ENCODE results near the gene NCAPG.
A peak's percentile ranks its signal among the peaks of the same experiment; 100 is the strongest.

The NCAPG gene

DNA sequence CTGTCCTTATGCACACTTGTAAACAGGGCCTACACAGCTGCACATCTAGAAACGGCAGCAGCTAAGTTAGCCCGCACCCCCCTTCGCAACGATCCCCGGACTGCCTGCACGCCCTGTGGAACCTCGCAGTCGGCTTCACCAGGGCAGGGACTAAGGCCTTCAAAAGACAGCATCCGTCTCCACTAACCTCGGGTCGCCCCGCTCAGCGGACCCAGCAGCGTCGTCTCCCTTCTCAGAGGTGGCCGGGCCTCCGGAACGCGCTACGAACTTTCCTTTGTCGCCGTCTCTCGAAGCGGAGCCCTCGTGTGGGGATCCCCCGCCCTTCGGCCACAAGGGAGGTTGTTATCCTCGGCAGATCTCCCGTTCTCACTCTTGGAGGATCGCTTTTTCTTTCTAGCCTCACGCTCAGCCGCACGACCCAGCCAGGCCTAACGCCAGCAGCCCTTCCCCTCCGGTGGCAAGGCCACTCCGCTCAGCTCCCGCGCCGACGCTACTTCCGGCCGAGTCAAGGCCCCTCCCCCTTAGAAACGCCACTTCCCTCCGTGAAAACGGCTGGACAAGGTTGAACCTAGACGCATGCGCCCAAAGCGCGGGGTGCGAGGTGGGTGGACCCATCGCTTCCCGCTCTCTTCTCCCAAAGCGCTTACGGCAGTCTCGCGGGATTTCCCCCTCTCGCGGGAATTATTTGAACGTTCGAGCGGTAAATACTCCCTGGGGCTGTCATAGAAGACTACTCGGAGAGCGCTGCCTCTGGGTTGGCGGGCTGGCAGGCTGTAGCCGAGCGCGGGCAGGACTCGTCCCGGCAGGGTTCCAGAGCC is at the start of gene NCAPG, which contains the start of gene DCAF16:
Gene NCAPG, plus strand, starts transcription at position 720 of the 818 bp plus-strand sequence. CDS start 99 bp downstream, outside the sequence.
Gene DCAF16, minus strand, starts transcription at position 498 of the 818 bp plus-strand sequence. CDS start 6,616 bp downstream, outside the sequence.
- DNase-seq: peak; percentile 97

GRCh38 chr4:17761062-17761461 is 49.7 kb upstream of the NCAPG start:
- no peak for DNase-seq

DNA sequence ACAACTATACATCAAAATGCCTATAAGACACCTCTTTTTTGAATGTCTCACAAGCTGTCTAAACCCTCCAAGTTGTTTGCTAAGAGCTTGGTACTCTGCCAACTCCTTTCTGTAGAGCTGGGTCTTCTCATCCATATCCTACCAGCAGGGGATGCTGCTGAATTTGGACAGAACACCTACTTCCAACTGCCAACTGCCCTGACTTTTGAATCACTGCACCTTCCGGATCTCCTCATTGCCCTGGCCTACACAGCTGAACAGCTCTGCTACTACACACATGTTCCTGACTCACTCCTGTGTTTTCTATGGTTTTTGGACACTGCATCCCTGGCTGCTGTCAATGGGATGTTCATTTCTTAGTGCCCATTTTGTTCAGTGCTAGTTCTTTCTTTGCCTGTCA is 48.1 kb upstream of the NCAPG start:
- DNase-seq: no peak

DNA sequence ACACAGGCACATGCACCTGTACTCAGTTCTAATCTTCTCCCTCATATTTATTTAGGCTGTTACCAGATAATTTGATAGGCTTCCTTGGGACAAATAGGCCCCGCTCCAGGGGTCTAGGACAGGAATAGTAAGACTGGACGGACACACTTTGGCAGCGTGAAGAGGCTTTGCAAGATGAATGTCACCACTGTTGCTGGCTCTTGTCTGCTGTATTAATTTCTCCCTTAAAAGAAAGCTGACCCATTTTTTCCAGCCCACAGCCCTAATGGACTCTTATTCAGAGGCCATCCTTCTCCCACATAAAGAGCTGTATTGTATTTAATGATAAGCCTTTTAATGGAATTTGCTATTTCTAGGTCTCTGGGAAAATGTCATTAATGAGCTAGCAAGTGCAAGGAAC is 47.4 kb upstream of the NCAPG start:
- no peak for DNase-seq

DNA sequence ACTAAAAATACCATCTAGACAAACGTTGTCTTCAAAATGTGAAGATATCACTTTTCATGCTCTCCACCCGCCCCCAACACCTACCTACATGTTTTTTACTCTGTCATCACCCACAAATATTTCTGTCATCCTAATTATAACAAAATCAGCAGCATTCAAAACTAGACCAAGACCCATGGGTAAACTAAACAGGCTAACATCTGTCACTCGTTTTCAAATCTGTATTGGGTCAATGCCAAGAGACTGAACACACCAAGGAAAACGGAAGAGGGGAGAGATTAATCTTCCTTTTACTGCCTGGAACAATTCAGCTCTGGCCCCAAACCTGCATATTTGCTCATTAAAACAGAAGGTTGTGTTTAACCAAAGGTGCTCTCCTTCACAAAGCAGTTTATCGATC is 46.8 kb upstream of the NCAPG start:
- no peak for DNase-seq

DNA sequence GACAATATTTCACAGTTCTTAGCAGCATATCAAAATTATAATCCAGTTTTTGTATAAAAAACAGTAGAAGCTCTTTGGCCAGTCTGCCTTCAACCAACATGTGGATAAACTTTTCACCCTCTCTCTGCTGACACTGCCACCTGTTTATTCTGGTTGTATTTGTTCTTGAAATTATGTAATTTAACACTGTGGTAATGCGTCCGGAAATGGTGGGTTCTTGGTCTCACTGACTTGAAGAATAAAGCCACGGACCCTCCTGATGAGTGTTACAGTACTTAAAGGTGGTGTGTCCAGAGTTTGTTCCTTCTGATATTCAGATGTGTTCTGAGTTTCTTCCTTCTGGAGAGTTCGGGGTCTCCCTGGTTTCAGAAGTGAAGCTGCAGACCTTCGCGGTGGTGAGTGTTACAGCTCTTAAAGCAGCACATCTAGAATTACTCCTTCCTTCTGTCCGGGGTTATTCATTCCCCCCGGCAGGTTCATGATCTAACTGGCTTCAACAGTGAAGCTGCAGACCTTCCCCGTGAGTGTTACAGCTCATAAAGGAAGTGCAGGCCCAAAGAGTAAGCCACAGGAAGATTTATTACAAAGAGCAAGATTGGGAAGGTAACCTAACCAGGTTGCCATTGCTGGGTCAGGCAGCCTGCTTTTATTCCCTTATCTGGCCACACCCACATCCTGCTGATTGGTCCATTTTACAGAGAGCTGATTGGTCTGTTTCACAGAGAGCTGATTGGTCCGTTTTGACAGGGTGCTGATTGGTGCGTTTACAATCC is 45.1 kb upstream of the NCAPG start:
- DNase-seq: no peak

- DNase-seq: no peak
These were observed 43.8 kb upstream of the NCAPG start for GRCh38 chr4:17766826-17767458.

DNA sequence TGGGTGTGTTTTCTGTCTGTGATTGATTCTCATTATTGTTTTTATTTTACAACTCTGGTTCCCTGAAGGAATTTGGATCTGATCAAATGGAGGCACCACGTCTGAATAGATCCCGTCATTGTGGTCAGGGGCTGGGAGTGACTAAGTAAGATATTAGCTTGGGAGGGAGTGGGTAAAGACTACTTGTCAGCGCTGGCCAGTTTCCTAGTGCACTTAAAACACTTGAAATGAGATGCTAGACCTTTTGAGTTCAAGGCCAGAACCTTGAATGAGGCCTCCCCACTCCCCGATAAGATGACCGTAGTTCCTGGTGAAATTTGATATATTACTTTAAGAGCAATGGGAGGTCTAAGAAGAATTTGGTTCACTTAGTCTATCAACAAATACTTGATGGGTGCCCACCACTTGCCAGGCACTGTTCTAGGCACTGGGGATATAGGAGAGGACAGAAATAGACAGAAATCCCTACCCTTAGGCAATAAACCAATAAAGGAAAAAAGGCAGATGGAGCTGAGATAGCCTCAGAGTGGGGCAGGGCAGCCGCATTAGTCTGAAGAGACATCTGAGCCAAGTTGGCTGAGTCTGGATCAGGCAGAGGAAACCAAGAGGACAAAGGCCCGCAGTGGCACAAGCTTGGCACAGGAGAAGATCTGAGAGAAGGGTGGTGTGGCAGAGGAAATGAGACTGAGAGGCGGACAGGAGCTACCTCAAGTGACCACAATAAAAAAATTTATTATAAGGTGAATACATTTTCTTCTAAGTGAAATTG is 41.2 kb upstream of the NCAPG start:
- no peak for DNase-seq

DNA sequence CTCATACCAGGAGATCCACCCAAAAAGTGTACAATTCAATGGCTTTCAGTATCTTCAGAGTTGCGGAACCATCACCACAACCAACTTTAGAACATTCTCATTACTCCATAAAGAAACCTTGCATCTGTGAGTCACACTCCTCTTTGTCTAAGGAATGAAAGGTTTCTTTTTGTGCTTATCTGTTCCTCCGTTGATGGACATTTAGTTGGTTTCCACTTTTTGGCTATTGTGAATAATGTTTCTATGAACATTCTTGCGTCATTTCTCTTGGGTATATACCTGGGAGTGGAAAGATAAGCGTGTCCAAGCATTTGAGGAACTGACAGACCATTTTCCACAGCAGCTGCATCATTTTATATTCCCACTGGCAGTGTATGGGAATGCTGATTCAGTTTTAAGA is 39.9 kb upstream of the NCAPG start:
- no peak for DNase-seq

DNA sequence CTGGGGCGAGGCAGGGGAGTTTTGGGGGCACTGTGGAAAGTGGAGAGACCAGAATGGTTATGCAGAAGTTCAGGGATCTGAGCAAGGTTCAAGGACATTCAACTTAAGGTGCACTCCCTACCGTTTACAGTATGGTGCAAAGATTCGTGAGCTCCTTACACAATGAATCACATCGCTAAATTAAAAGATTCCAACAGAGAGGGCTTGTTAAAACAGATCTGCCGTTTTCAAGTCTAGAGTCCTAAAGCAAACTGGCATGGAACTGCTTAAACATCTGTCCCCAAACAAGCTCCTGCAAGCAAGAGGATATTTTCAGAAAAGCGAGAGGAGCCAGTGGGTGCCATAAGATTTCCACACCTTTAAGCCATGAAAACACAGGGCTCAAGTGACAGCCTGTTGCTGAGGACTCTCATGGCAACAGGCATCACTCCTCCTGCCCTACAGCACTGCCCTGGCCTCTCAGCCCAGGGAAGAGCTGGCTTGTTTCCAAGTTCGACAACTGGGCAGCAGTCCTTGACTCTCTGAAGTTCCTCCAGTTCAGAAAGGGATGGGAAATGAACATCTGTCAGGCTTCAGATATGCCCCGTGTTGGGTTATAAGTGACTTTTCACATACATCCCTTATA is 39.4 kb upstream of the NCAPG start:
- DNase-seq: no peak

DNA sequence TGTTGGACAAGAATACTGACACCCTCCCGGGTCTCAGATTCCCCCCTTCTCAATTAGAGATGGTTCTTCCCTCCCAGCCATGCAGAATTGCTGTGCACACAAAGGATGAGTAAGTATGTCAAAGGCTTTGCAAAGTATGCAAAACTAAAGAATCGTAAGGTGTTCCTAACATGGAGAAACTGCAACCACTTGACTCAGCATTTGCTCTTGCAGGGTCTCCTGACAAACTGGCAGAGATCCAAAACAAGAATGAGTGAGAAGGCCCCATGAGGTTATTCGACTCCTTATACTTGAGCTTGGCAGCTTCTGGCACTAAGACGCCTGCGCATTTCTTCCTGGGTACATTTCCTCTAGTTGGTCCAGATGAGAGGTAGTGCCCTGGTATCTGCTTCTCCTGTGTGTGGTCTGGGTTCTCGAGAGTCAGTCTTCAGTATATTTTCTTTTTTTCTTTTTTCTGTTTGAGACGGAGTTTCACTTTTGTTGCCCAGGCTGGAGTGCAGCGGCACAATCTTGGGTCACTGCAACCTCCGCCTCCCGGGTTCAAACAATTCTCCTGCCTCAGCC is 37.6 kb upstream of the NCAPG start:
- no peak for DNase-seq

DNA sequence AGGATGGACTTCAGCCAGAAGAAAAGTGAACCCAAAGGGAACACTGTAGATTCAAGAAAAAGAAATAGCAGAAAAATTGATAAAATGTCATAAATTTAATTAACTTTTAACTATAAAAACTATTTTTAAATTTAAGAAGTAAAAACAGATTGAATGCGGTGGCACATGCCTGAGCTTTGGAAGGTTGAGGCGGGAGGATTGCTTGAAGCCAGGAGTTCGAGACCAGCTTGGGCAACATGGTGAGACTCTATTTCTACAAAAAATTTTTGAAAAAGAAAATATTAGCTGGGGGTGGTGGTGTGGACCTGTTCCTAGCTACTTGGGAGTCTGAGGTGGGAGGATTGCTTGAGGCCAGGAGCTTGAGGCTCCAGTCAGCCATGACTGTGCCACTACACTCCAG is 32.3 kb upstream of the NCAPG start:
- DNase-seq: no peak

DNA sequence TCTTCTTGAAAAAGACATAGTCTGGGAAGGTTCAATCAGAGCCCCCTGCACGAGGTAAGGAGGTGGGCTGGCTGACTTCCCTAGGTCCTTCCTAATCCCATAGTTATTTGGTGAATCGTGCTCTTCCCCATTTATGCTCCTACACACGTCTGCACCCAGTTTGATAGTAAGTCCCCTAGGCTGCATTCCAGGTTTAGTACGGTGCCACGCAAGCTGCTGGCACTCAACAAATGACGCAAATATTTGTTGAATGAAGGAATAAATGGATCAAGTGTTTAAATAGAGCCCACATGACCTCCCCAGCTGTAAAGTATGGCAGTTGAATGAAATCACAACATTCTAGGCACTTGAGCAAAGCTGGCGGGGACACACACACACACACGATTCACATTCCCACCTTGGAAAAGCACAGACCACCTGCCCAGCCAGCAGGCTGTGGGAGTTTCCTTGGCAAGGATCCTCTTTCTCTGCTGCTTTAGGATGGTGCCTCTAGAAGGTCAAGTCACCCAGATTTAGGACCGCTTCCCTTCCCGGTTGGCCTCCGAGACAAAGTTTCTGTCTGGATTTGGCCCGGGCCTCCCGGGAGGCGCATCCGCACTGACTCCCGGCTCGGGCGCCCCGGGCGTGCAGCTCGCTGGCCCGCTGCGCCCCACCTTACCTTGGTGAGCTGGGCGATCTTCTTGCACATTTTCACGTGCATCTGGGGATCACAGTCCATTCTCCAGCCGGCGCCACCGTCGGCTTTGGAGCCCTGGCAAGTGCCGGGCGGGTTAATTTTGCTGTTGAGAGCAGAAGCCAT is 30.1 kb upstream of the NCAPG start:
- DNase-seq: no peak

GRCh38 chr4:17781300-17782287 is 29.2 kb upstream of the NCAPG start, which contains the start of gene FAM184B:
Gene FAM184B, minus strand, starts transcription at chr4:17781621. Its CDS starts 322 bp downstream, at chr4:17781299.
- DNase-seq: no peak

GRCh38 chr4:17785858-17786257 is 24.9 kb upstream of the NCAPG start:
- DNase-seq: no peak

GRCh38 chr4:17786567-17786966 is 24.2 kb upstream of the NCAPG start:
- no peak for DNase-seq

DNA sequence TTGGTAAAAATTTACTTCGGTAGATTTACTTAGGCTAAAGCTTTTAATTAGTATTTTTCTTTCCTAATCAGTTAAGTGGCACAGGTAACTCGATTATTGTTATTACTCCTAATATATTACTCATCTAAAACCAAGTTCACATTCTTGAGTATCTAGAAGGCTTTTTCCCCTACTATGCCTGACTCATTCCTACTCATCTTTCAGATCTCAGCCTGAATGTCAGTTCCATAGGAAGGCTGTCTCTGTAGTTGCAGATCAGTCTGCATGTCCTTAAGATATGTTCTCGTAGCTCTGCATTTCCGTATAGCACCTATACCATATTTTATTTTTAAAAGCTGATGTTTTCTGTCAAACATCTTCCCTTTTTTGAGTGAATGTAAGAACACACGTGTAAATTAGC is 23.5 kb upstream of the NCAPG start:
- DNase-seq: no peak

DNA sequence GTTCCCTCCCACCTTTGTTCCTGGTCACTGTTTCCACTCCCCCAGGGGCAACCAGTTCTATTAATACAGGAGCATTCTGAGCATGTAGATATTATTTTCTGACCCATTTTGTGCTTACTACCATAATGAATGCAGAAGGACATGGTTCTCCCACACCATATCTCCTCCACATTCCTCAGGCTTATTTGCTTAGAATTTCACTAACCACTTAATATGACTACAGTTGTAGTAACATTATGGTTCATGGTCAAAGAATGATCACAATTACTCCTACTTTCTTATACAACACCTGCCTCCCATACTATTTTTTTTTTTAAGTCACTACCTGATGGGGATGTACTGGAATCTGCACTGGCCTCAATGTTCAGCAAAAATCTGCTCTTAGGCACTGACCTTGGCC is 21.8 kb upstream of the NCAPG start:
- DNase-seq: no peak

GRCh38 chr4:17794730-17795129 is 16.0 kb upstream of the NCAPG start:
- no peak for DNase-seq

- DNase-seq: no peak
These were observed 13.0 kb upstream of the NCAPG start for GRCh38 chr4:17797808-17798207.
